Endothelial cell (in vitro differentiated cells): ENCODE measurements around the gene NKX6-2. TPM values are rescaled to one million over a fixed set of nuclear protein-coding genes. Genes with fewer than 3 reads are reported as not detected.
"Not testable (repeated sequence)": the region's sequence is repeated elsewhere in the genome, so short reads cannot be mapped to it uniquely, and the experiment has no call there.

Experiments used
- DNase-seq: peaks from one replicate; pipeline ENCODE4 v3.0.0; 2021; ENCODE audit warnings: low spot score
- H3K27ac Mint-ChIP-seq: one replicate; pipeline ENCODE4 v1.8.0; 2021; ENCODE audit warnings: mixed read lengths, inconsistent platforms; ENCODE audit not compliant: unreplicated experiment
- H3K27me3 Mint-ChIP-seq: one replicate; pipeline ENCODE4 v1.8.0; 2021; ENCODE audit warnings: mild to moderate bottlenecking, moderate library complexity, mixed read lengths, inconsistent platforms; ENCODE audit not compliant: unreplicated experiment
- H3K36me3 Mint-ChIP-seq: one replicate; pipeline ENCODE4 v1.8.0; 2021; ENCODE audit warnings: mild to moderate bottlenecking, low read depth, mixed read lengths, inconsistent platforms; ENCODE audit not compliant: unreplicated experiment
- H3K4me1 Mint-ChIP-seq: one replicate; pipeline ENCODE4 v1.8.0; 2021; ENCODE audit warnings: mild to moderate bottlenecking, mixed read lengths, inconsistent platforms; ENCODE audit not compliant: unreplicated experiment
- H3K4me3 Mint-ChIP-seq: one replicate; pipeline ENCODE4 v1.8.0; 2021; ENCODE audit warnings: mild to moderate bottlenecking, mixed read lengths, inconsistent platforms; ENCODE audit not compliant: unreplicated experiment
- H3K9me3 Mint-ChIP-seq: one replicate; pipeline ENCODE4 v1.8.0; 2021; ENCODE audit warnings: mixed read lengths, inconsistent platforms; ENCODE audit not compliant: unreplicated experiment
- total RNA-seq: library from RNA; stranded (reverse); fragmentation: NEBNext Ultra II Directional; extraction: Animal tissue kit (Norgen Biotek cat#: 25700); gene quantifications from one replicate; pipeline ENCODE4 v1.2.1, GENCODE V29; 2021; ENCODE audit not compliant: unreplicated experiment
- TF ChIP-seq, protein P1 (sequence below): fragments of 200-600 bp; sonication (generic); IDR thresholded peaks from one replicate; pipeline ENCODE4 v1.5.0; 2021; ENCODE audit warnings: antibody characterized with exemption; ENCODE audit not compliant: unreplicated experiment

NKX6-2 gene
- total RNA-seq, 1 donor from 2014 or later = not detected

DNA sequence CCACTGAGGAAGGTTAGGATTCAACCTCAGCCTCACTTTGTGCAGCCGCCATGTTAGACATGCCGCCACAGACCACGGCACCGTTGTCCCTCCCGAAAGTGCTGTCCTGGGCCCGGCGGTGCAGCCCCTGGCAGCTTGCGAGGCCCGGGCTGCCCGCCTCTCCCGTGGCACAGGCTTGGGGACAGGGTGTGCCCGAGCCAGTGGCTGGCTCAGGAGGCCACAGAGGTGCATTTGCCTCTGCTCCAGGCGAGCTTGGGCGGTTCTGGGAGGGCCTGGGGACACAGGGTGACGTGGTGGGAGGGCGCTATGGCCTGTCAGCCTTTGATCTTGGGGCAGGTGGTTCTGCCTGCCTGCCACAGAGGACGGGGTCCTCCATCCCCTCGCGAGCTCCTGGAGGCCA lies 41.1 kb downstream of the NKX6-2 start:
- DNase-seq = no peak
- peaks cover 8% of the 10 kb centered on the region for H3K27me3 Mint-ChIP-seq
- no peaks in the 10 kb centered on the region for H3K4me1 Mint-ChIP-seq
- no peak overlapping the region for H3K27ac Mint-ChIP-seq
- H3K4me3 Mint-ChIP-seq = no peak overlapping the region
- H3K9me3 Mint-ChIP-seq = no peaks in the 10 kb centered on the region
- TF ChIP-seq, protein P1, sequence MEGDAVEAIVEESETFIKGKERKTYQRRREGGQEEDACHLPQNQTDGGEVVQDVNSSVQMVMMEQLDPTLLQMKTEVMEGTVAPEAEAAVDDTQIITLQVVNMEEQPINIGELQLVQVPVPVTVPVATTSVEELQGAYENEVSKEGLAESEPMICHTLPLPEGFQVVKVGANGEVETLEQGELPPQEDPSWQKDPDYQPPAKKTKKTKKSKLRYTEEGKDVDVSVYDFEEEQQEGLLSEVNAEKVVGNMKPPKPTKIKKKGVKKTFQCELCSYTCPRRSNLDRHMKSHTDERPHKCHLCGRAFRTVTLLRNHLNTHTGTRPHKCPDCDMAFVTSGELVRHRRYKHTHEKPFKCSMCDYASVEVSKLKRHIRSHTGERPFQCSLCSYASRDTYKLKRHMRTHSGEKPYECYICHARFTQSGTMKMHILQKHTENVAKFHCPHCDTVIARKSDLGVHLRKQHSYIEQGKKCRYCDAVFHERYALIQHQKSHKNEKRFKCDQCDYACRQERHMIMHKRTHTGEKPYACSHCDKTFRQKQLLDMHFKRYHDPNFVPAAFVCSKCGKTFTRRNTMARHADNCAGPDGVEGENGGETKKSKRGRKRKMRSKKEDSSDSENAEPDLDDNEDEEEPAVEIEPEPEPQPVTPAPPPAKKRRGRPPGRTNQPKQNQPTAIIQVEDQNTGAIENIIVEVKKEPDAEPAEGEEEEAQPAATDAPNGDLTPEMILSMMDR = no peak
- H3K36me3 Mint-ChIP-seq = peaks cover 13% of the 10 kb centered on the region

DNA sequence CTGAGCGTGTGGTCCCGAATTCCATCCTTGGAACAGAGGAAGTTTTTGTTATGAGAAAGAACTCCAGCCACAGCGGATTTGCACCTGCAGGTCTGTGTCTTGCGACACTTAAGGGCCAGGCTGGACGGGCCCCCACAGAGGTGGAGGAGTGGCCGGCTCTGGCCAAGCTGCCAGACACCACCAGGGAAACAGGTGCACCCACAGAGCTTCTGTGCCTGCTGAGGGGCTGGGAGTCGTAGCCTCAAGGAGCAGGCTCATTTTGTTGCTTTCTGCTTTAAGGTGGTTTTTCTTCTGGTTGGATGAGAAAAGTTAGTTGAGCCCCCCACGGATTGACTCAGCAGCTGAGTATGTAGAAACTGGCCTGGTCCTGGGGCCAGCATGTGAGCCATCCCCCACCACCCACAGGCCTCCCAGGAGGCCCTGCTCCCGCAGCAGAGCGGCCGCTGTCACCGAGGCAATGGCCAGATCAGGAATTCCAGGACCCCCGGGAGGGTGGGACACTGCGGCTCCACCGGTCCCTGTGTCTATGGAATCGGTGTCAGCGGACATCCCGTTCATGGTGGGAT lies 41.9 kb downstream of the NKX6-2 start:
- no peak for DNase-seq
- Mint-ChIP-seq H3K27ac (no peak overlapping the region), H3K9me3 (no peaks in the 10 kb centered on the region), H3K4me3 (no peak overlapping the region), H3K27me3 (peaks cover 8% of the 10 kb centered on the region), H3K36me3 (peaks cover 10% of the 10 kb centered on the region), H3K4me1 (no peaks in the 10 kb centered on the region)
- TF ChIP-seq, protein P1 = no peak

DNA sequence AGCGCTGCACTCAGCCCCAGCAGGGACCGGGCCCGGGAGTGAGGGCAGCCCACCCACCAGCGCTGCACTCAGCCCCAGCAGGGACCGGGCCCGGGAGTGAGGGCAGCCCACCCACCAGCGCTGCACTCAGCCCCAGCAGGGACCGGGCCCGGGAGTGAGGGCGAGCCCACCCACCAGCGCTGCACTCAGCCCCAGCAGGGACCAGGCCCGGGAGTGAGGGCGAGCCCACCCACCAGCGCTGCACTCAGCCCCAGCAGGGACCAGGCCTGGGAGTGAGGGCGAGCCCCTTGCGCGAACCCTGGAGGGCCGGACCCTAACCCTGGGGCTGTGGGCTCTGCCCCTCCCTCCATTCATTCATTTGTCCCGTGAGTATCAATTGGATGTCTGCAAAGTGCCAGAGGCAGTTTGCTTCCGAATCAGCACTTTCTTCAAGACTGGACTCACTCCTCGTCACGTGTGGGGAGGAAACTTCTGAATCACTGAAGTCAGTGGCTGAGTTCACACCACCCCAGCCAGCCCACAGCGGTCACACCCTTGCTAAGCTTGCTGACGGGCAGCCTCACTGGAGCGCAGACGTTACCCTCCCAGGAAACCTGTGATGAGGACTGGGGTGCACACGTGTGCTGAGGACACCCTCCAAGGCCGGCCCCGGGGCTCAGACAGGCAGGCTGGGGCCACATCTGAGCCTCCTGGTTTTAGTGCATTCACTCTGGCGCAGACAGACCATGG lies 42.6 kb downstream of the NKX6-2 start:
- H3K27ac Mint-ChIP-seq, DNase-seq, H3K27me3 Mint-ChIP-seq, H3K4me1 Mint-ChIP-seq, H3K36me3 Mint-ChIP-seq, H3K9me3 Mint-ChIP-seq, H3K4me3 Mint-ChIP-seq: not testable (repeated sequence)

DNA sequence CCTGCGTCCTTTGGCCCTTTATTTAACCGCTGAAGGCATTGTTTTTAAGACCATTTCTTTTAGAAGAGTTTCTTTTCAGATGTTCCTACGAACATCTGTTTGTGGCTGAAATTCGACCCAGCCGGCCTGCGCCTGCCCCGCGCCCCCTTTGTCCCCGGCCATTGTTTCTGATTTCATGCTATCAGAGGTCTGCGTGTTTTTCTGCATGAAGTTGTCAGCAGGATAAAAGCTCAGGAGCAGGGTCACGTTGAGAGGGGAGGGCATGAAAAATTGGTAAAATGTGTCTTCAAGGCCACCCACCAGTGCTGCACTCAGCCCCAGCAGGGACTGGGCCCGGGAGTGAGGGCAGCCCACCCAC lies 43.1 kb downstream of the NKX6-2 start:
- no peak overlapping the region for H3K27ac Mint-ChIP-seq

DNA sequence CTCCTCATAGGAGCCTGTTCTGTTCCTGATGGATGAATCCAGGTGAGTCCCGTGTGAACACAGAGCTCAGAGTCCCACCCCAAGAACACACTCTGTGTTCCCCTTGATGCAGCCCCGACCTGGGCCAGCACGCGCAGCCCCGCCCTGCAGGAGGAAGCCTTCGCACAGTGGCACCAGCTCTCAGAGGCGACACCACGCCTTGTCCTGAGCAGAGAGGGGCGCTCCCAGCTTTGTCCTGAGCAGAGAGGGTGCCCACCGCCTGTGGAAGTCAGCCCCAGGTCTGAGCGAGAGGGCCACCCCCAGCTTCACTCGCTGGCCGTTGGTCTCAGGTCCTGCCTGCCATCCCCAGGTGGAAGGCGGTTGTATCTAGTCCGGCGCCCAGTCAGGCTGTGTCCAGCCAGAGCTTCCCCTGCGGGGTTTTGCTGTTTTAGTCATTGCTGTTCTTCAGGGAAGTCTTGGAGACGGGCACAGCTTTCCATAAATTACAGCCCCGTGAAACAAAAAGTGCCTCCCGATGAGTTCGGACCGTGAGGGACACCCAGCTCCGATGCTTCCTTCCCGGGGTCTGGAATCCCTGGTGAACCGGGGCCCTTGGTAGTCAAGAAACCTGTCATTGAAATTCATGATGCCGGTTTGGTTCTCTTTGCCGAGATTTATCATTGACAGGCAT lies 43.6 kb downstream of the NKX6-2 start:
- H3K4me3 Mint-ChIP-seq = no peak overlapping the region
- no peaks in the 10 kb centered on the region for H3K4me1 Mint-ChIP-seq
- H3K36me3 Mint-ChIP-seq = peaks cover 10% of the 10 kb centered on the region
- no peak overlapping the region for H3K27ac Mint-ChIP-seq
- DNase-seq = no peak
- H3K9me3 Mint-ChIP-seq = no peaks in the 10 kb centered on the region
- TF ChIP-seq, protein P1 = no peak
- peaks cover 6% of the 10 kb centered on the region for H3K27me3 Mint-ChIP-seq

More for the DNA sequence above, 43.1 kb downstream of the NKX6-2 start:
- no peak for DNase-seq
- Mint-ChIP-seq H3K4me1 (no peaks in the 10 kb centered on the region), H3K27me3 (peaks cover 5% of the 10 kb centered on the region), H3K9me3 (no peaks in the 10 kb centered on the region), H3K4me3 (no peak overlapping the region), H3K36me3 (peaks cover 10% of the 10 kb centered on the region)
- TF ChIP-seq, protein P1 = no peak
